ENCODE results near the gene BPIFB4. TPM values are rescaled to one million over a fixed set of nuclear protein-coding genes. Genes with fewer than 3 reads are reported as not detected.
A peak's percentile ranks its signal among the peaks of the same experiment; 100 is the strongest.
"Not testable (repeated sequence)": the region's sequence is repeated elsewhere in the genome, so short reads cannot be mapped to it uniquely, and the experiment has no call there.

Gene BPIFB4
- total and polyA plus RNA-seq, 4 donors, result 0.25 TPM; not detected in 3

DNA sequence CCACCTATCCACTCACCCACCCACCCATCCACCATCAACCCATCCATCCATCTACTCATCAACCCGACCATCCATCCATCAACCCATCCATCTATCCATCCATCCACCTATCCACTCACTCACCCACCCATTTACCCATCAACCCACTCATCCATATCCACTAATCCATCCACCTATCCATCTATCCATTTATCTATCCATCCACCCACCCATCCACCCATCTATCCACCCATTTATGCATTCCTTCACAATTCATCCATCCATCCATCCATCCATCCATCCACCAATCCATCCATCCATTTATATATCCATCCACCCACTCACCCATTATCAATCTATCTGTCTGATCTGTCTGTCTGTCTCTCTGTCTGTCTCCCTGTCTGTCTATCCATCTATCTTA, 14.1 kb downstream of the BPIFB4 start:
- Histone ChIP-seq H3K4me1 (ENCODE audit: control insufficient read depth in 5 of 5, insufficient read depth in 5 of 5, low read length in 5 of 5) (no peaks in the 10 kb centered on the region), H3K27ac (ENCODE audit: low read depth in 1 of 2, low read length in 1 of 2) (no peak overlapping the region), H3K27me3 (ENCODE audit: control insufficient read depth in 3 of 3, insufficient read depth in 3 of 3, low read length in 2 of 3) (no peaks in the 10 kb centered on the region), H3K9me3 (ENCODE audit: control insufficient read depth in 4 of 4, insufficient read depth in 3 of 4, low read length in 3 of 4) (no peaks in the 10 kb centered on the region), H3K36me3 (ENCODE audit: control insufficient read depth in 4 of 4, insufficient read depth in 4 of 4, low read length in 4 of 4) (no peaks in the 10 kb centered on the region), H3K4me3 (no peak overlapping the region), H3K9ac (ENCODE audit: insufficient read depth in 1 of 2, low read length in 2 of 2) (no peak overlapping the region)
- TF ChIP-seq, protein P1, sequence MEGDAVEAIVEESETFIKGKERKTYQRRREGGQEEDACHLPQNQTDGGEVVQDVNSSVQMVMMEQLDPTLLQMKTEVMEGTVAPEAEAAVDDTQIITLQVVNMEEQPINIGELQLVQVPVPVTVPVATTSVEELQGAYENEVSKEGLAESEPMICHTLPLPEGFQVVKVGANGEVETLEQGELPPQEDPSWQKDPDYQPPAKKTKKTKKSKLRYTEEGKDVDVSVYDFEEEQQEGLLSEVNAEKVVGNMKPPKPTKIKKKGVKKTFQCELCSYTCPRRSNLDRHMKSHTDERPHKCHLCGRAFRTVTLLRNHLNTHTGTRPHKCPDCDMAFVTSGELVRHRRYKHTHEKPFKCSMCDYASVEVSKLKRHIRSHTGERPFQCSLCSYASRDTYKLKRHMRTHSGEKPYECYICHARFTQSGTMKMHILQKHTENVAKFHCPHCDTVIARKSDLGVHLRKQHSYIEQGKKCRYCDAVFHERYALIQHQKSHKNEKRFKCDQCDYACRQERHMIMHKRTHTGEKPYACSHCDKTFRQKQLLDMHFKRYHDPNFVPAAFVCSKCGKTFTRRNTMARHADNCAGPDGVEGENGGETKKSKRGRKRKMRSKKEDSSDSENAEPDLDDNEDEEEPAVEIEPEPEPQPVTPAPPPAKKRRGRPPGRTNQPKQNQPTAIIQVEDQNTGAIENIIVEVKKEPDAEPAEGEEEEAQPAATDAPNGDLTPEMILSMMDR (IDR thresholded peaks at IDR 0.05; ENCODE audit: control extremely low read depth, extremely low read depth), result no peak
- DNase-seq (no peak), ATAC-seq (ENCODE audit: insufficient read depth, low FRiP score) (no peak)
- 0 to 90% methylated on average over 1 of the region's 1 CpG for WGBS, 2 donors

DNA sequence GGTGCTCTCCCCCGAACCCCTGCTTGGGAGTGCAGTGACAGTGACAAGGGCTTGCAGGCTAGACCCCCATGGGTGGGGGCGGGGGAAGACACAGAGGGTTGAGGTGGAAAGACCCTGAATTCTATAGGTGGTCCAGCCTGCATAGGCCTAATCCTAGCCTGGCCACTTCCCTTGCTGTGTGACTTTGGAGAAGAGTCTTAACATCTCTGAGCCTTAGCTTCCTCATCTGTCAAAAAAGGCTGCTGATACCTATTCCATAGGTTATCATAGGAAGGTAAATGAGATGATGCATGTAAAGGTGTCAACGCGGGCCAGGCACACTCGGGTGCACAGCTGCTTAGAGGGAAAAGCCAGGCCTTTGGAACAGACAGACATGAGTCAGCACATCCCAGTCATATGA, 15.8 kb downstream of the BPIFB4 start:
- Histone ChIP-seq H3K9ac (ENCODE audit: insufficient read depth in 1 of 2, low read length in 2 of 2) (no peak overlapping the region), H3K27me3 (ENCODE audit: control insufficient read depth in 3 of 3, insufficient read depth in 3 of 3, low read length in 2 of 3) (no peaks in the 10 kb centered on the region), H3K4me1 (ENCODE audit: control insufficient read depth in 5 of 5, insufficient read depth in 5 of 5, low read length in 5 of 5) (no peaks in the 10 kb centered on the region), H3K27ac (ENCODE audit: low read depth in 1 of 2, low read length in 1 of 2) (no peak overlapping the region), H3K4me3 (no peak overlapping the region), H3K9me3 (ENCODE audit: control insufficient read depth in 4 of 4, insufficient read depth in 3 of 4, low read length in 3 of 4) (no peaks in the 10 kb centered on the region), H3K36me3 (ENCODE audit: control insufficient read depth in 4 of 4, insufficient read depth in 4 of 4, low read length in 4 of 4) (no peaks in the 10 kb centered on the region)
- no peak for ATAC-seq (ENCODE audit: insufficient read depth, low FRiP score)
- TF ChIP-seq, protein P1 (IDR thresholded peaks at IDR 0.05; ENCODE audit: control extremely low read depth, extremely low read depth), result no peak
- no peak for DNase-seq
- WGBS, 2 donors, result 91 to 92% methylated on average over 5 of the region's 5 CpGs

DNA sequence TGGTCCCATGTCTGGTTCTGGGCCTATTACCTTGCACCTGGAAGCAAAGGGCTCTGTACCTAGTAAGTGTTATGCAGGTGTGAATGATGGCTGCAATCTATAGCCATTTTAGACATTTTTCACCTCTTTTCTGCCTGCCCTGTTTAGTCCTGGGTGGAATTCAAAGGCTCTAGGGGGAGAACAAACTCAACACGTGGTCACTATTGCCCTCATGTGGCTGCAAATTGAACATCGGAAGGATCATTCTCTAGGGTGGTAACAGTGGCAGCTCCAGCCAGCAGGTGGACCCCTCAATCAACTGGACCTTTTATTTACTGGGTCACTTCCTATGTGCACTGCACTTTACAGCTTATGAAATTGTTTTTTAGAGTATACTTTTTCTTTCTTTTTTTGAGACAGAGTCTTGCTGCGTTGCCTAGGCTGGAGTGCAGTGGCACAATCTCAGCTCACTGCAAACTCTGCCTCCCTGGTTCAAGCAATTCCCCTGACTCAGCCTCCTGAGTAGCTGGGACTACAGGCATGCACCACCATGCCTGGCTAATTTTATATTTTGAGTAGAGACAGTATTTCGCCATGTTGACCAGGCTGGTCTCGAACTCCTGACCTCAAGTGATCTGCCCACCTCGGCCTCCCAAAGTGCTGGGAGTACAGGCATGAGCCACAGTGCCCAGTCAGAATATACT, 16.6 kb downstream of the BPIFB4 start:
- 46 to 51% methylated on average over 6 of the region's 6 CpGs for WGBS, 2 donors
- not testable (repeated sequence) for ATAC-seq (ENCODE audit: insufficient read depth, low FRiP score); H3K4me1 ChIP-seq (ENCODE audit: control insufficient read depth in 5 of 5, insufficient read depth in 5 of 5, low read length in 5 of 5)

More for the DNA sequence above, 16.6 kb downstream of the BPIFB4 start:
- H3K9me3 ChIP-seq (ENCODE audit: control insufficient read depth in 4 of 4, insufficient read depth in 3 of 4, low read length in 3 of 4); H3K27ac ChIP-seq (ENCODE audit: low read depth in 1 of 2, low read length in 1 of 2); H3K4me3 ChIP-seq; H3K27me3 ChIP-seq (ENCODE audit: control insufficient read depth in 3 of 3, insufficient read depth in 3 of 3, low read length in 2 of 3); H3K36me3 ChIP-seq (ENCODE audit: control insufficient read depth in 4 of 4, insufficient read depth in 4 of 4, low read length in 4 of 4); H3K9ac ChIP-seq (ENCODE audit: insufficient read depth in 1 of 2, low read length in 2 of 2): not testable (repeated sequence)
- TF ChIP-seq, protein P1 (IDR thresholded peaks at IDR 0.05; ENCODE audit: control extremely low read depth, extremely low read depth), result peak; percentile 58
- peak; percentile 34 to 61 (median 46) for DNase-seq
